SK-N-MC (cell line): ENCODE measurements around the gene CLDN34.

Source experiments
- EZH2 ChIP-seq: fragments of 200-600 bp; sonication (generic); IDR thresholded peaks from one replicate; pipeline ENCODE4 v1.6.1; 2017; ENCODE audit warnings: antibody characterized with exemption
- FOXP2 ChIP-seq: optimal IDR thresholded peaks from 2 replicates; pipeline ENCODE3; 2011; ENCODE audit warnings: mild to moderate bottlenecking, moderate library complexity; ENCODE audit not compliant: insufficient read depth; ENCODE audit errors: extremely low read length, control extremely low read depth
- POLR2AphosphoS5 ChIP-seq: IDR thresholded peaks from 2 replicates; pipeline ENCODE4 v1.6.1; 2012; ENCODE audit warnings: mild to moderate bottlenecking, low read depth, low read length, borderline replicate concordance

DNA sequence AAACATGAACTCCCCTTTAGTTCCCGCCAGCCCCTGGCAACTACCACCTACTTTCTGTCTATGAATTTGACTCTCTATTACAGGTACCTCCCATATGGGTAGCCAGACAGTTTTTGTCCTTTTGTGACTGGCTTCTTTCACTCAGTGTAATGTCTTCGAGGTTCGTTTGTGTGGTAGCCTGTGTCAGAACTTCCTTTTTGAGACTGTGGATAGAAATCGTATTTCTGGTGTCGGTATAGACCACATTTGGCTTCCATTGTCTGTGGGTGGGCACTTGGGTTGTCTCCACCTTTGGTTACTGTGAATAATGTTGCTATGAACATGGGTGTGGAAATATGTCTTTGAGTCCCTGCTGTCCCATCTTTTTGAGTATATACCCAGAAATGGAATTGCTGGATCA, 5.4 kb upstream of the CLDN34 start:
- no peak for TF ChIP-seq POLR2AphosphoS5
- no peak for TF ChIP-seq EZH2
- no peak for TF ChIP-seq FOXP2
